NCI-H510A treated with DMSO at 0.1 percent for 48 hours (cell line): ENCODE results near the gene EVX2.
A peak's percentile ranks its signal among the peaks of the same experiment; 100 is the strongest.

Experiments used
- DNase-seq: peaks from one replicate; lab custom pipeline; 2025; lab: John Stamatoyannopoulos, UW

Gene EVX2

DNA sequence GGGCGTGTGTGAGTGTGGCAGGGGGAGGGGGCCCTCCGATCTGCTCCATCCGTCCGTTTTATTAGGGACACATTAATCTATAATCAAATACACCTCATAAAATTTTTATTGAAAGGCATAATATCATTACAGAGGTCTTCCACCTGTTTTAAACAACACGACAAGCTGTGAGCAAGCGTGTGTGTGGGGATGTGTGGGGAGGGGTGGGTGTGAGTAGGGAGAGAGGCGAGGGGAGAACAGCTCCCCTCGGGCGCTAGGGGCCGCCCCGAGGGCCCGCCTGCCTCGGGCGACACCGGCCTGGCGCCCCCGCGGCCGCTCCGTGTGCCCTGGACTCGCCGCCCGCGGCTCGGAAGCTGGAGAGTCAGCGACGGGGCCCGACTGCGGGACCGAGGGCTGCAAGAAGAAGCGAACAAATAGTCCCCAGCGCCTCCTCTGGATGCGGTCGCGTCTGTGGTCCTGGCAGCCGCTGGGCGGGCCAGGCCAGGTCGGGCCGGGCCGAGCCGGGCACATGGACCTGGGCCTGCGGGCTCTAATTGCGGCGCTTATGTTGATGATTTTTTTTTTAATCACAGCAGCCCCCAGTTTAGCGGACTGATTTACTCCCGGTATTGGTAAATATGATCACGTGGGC is 38.4 kb upstream of the EVX2 start:
- no peak for DNase-seq

DNA sequence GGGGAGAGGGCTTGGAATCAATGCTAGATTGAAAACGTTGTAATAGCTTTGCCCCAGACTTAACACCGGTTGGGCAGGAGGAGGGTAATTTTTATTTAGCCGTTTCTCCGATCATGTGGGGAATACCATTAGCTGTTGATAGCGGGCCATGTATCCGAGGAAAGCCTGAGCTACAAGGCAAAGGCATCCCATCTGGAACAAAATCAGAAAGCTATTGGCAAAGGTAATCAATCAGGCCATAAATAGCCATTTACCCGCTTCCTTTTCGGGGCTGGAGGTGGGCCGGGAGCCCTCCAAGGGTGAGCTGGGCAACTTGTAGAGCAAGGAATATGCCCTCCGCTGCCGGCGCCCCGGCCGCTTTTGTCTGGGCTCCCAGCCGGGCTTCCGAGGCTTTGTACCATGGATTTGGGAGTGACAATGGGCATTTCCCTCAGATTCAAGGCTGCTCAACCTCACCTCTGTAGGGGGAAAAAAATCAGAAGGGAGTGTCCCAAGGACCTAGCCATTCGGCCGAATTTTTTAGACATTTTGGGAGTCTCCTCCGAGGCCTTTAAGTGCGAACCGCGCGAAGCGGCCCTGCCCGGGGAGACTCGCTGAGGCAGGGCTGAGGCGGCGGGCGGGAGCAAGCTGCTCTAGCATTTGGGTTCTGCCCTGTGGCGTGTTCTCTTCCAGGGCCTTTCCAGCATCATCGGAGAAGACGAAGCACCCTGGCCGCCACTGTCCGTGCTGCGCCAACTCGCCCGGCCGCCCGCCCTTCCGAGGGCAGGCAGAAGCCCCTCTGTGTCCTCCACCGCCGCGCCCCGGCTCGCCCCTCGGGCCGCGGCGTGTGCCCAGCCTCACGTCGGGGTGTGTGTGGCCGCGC is 37.7 kb upstream of the EVX2 start:
- no peak for DNase-seq

DNA sequence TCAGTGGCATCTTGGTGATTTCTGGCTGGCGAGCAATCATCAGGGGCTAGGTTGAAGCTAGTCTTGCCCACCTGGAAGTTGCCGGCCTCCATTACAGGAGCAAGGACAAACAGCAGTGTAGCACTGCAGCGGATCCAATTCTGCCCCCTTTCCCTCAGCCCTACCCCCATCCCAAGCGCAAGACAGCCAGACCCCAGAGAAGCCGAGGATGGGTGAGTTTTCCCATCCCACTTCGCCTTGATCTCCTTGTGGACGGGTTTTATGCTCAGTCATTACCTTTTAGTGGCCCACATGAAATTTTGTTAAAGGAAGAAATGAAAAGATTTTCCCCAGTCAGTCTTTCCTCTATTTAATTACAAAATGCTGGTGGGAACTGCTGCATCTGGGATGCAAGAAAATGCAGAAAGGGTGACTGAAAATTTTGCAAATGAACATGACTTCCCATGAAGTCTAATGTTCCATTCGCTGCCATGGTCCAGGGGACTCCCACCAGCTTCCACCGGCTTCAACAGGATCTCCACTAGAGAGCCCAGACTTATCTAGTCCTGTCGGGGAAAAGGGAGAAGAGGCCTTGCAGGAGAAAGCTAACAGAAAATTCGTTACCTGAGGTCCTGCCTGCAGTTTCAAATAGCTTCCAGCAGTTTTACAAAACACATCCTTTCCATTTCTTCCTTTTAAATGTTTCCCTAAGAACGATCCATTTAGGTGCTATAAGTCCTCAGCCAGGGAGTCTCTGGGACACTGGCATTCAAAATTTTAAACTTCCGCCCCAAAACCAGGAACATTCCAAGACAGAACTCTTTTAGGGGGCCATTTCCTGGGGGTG is 36.8 kb upstream of the EVX2 start:
- DNase-seq: no peak

DNA sequence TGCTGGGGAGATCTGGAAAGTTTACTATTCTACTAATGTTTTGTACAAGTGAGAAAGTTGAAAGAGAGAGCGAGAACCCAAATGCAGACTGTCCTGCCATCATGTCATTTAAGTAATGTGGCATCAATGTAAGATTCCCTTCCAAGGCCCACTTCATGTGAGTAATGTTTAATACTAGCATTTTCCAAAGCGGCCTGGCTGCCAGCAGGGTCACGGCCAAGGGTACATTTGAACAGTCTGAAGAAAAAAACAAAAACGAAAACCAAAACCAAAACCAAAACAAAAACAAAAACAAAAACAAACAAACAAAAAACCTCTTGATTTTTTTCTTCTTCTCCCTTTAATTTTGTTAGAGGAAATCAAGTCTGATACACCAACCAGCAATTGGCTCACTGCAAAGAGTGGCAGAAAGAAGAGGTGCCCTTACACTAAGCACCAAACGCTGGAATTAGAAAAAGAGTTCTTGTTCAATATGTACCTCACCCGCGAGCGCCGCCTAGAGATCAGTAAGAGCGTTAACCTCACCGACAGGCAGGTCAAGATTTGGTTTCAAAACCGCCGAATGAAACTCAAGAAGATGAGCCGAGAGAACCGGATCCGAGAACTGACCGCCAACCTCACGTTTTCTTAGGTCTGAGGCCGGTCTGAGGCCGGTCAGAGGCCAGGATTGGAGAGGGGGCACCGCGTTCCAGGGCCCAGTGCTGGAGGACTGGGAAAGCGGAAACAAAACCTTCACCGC is 35.0 kb upstream of the EVX2 start:
- DNase-seq: peak; percentile 65

DNA sequence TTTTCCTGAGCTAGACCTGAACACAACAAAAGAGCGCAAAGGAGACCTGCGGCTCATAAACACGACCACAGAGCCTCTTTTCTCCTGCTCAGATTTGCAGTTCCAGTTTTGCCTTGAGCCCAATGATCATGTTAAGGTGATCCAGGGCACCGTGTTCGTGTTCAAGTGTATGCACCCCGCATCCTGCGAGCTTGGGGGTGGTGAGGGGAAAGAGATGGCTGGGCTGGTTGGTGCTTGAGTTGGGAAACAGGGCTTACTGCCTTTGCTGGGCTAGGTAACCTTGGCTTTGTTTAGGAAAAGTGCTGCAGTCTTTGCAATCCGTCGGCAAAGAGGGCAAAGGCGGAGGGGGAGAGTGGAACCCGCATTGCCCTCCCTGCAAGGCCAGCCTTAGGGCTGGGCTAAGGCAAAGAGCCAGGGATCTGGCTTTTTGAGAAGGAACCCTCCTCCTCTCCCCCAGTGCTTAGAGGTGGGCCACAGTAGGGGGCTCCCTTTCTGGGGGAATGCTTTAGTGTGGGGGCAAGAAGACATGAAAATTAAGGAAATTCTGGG is 34.1 kb upstream of the EVX2 start:
- DNase-seq: no peak

DNA sequence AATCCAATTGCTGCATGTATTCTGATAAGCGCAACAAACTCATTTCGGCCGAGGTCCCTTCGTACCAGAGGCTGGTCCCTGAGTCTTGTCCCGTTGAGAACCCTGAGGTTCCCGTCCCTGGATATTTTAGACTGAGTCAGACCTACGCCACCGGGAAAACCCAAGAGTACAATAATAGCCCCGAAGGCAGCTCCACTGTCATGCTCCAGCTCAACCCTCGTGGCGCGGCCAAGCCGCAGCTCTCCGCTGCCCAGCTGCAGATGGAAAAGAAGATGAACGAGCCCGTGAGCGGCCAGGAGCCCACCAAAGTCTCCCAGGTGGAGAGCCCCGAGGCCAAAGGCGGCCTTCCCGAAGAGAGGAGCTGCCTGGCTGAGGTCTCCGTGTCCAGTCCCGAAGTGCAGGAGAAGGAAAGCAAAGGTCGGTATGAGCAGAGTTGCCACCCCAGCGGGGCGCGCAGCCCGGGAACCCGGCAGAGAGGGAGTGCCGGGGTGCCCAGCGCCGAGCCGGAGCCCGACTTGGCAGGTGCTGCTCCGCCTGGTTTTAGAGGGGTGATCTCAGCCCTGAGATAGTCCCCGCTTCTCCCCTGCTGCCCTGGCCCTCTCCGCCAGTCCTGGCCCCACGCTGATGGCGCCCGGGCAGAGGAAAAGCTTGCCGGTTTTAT is 33.5 kb upstream of the EVX2 start:
- DNase-seq: no peak

DNA sequence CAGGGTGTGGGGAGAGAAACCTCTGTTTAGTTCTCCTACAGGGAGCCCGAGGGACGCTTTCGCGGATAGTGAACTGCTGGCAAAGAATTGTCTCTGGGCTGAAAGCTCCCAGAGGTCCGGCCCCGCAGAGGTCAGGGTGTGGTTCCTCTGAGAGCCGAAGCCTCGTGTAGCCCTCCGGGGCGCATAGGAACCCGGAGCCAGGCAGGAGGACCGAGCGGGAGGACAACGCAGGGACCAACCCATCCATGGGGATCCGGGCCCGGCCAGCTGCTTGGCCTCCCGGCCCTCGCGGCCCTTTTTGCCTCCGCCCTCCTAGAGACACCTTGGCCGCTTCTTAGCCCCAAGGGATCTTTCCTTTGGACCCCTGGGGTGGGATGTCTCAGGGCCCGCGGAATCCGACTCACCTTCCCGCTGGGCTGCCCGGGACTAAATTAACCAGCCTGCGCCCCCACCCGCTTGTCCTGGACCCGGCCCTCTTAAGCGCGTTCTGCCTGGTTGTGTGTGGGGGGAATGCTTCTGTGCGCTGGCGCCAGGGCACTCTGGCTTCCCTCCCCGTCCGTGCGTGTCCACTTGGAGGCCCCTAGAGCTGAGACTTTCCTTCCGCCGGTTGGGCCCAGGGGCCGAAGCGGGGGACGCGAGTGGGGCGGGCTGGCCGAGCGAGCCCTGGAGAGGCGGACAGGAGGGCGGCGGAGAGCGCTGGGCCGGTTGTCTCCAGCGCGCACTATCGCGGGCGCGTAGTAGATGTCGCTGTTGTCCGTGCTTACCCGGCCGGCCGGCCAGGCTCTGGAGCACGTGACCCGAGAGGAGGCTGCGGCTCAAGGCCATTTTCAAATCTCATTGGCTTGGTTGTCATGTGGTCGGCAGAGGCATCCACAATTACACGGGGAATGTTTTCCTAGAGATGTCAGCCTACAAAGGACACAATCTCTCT is 32.4 kb upstream of the EVX2 start, which contains the start of gene HOXD10:
Gene HOXD10, plus strand, starts transcription at position 896 of the 931 bp plus-strand sequence. CDS start 56 bp downstream, outside the sequence.
- DNase-seq: no peak

DNA sequence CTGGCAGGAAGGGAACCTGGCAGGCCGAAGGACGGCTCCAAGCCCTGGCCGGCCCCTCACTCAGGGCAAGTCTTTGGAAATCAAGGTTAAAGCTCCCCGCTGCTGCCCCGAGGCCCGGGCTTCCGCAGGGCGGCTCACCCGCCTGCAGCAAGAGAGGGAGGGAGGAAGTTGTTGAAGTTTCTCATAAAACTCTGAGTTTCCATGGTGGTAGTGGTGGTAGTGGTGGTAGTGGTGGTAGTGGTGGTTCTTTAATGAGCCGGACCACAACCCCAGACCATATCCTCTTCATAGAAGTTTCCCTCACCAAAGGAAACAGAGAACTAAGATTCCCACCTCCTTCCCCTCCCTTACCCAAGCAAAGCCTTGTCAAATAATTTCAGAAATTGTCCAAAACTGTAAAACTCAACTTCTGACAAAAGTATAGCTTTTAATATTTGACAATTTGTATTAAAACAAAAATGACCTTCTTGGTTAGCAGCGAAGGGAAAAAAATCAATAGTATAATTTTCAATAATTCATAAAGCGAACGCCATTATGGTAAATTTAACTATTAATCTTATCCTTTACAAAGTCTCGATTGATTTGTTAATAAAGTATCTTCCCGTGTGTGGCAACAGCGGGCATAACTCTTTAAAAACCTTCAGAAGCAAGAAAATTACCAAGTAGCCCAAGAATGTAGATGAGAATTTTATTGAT is 31.3 kb upstream of the EVX2 start:
- DNase-seq: no peak

DNA sequence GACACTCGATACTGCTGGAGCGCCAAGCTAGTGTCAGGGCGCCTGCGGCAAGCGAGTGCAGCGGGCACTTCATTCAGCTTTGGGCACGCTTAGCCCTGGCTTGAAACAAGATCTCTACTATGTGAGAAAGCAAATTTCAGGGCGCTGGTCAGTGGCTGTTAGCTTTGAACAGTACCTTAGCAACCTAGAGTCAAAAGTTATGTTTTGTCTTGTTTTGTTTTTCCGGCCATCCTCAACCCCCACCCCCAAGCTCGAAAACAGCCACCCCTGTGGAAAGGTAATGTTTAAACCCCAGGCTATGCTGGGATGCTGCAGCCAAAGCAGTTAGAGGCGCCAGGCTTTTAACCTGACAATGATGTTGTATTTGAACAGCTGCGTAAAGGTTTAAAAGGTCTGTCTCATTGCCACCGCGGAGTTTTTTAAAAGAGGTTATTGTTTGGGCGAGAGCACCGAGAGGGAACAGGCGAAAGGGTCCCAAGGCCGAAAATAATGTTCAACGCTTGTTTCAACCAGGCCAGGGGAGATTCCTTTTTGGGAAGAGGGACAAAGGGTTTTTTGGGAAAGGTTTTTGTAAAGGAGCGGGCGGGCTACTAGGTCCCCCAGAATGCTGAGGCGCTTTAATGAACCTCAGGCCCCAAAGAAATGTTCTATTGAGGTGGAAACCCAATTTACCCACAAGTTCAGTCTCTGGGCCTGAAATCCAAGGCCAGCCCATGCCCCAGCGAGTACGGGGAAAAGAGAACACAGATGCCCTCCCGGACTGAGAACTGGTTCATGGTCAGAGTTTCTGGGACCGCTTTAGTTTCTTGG is 30.6 kb upstream of the EVX2 start:
- DNase-seq: peak; percentile 90

DNA sequence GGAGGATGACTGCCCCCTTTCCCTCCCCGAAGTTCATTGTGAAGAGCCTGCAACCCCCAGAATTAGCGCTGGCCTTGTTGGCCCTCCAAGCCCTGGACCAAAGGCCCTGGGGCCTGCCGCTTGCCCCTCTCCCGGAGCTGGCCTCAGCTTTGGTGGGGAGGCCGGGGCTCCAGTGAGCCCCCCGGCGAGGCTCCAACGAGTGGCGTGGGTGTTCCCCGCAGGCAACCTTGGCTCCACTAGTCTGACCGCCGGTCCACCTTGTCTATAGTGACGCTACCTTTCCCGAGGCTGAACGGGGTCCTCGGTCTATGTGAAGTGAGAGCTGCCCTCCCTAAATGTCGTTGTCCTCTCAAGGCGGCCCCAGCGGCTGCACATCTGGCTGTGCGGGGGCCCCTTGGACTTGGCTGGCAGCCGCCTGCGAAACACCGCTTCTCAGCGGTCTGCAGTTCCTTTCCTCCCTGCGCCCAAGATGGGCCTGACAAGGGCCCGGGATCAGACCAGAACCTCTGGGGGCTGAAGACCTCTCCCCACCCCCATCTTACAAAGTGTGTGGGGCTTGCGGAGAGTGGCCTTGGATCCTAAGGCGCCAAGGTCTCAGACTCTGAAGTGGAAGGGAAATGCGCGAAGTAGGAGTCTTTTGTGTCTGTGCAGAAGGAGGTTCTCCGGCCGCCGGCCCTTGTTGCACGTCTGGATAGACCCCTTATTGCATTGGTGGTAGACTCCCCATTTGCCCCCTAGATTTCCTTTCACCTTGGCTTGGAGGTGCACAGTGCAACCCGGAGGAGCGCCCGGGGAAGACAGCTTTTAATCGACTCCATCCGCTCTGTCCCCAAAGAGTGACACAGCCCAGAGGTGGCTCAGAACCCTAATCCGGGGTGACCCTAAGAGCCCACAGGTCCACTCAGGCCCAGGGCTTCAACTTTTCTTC is 28.9 kb upstream of the EVX2 start:
- no peak for DNase-seq

DNA sequence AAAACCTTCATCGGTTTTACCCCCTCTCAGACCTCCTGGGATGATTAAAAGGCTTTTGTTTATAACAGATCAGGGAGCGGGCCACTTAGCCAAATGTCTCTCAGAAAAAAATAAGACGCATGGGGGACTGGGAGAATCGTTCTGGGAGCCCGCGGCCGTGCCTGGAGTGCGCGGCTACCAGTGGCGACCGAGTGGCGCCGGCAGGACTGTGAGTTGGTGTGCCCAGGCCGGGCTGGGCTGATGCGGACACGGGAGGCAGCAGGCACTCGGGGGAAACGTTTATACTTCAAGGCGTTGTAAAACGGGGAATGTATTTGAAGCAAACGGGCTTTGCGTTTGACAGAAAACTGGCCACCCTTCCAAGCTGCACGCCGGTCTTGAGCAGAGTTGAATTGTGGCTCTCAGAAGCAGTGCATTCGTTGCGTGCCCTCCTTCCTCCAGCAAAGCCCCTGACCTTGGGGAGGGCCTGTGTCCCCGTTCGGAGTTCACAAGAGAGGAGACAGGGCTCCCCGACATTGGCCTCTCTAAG is 28.1 kb upstream of the EVX2 start:
- DNase-seq: no peak

DNA sequence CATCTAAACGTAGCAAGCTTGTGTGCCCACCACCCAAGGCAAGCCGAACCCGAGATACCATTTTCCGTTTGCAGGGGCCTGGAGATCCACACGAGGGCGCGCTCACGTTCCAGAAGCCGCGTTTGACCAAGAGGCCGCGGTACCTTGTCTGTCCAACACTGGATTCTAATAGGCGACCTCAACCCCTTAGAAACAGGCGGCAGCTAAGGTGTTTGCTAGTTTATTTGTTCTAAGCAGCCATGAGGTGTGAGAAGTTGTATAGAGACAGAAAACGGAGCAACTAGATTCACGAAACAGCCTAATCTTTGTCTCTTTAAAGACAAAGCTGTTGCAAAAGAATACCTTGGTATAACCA is 27.5 kb upstream of the EVX2 start:
- peak; percentile 86 for DNase-seq

DNA sequence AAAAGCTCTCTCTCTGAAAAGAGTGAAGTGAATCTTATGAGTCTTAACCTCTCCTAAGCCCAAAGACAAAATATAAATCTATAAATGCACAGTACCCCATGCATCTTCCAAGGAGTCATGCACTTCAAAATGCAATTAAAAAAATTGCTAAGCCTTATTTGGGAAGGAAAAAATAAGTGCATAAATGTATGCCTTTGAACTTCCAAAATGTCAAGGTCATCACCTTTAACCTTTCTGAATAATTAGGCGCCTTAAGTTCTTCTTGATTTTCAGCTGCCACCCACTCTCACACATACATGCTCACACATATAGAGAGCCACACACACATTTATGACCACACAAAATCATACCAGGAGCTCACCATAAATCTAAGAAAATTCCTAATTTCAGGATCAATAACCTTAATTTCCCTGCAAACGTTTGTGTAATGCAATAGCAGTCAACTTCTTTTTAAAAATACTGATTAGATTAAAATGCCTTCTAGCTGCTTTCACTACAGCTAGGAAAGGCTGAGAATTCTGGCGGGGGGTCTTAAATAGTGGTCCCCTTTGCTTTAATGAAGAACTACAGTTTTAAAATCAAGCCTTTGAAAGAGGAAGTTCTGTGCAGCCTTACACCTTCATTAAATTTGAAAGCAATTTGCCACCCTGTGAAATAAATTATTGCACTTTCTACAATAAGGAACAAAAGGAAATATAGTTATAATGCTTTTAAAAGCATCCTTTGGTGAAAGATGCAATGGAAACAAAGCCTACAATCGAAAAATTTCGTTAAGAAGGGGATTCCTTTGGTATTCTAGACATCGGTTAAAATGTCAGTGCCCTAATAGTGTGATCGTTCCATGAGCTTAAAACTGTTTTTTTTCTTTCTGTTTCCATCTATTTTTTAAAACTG is 26.9 kb upstream of the EVX2 start:
- DNase-seq: no peak

DNA sequence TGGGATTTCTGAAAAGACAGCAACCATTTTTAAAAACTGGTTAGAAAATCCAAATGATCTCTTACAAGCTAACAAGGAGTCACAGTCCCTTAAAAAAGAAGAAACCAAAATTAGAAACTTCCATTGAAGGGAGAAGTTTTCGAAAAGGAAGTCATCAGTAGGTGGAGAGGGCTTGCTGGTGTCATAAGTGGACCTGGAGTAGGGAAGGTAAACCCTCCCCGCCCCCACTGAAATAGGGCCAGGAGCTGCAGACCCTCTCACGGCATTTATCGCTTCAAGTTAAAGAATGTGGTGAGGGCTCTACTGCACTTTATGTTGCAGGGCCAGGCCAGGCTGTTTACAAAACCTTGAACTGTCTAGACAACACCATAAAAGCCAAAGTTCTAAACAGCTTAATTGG is 26.2 kb upstream of the EVX2 start:
- DNase-seq: no peak

DNA sequence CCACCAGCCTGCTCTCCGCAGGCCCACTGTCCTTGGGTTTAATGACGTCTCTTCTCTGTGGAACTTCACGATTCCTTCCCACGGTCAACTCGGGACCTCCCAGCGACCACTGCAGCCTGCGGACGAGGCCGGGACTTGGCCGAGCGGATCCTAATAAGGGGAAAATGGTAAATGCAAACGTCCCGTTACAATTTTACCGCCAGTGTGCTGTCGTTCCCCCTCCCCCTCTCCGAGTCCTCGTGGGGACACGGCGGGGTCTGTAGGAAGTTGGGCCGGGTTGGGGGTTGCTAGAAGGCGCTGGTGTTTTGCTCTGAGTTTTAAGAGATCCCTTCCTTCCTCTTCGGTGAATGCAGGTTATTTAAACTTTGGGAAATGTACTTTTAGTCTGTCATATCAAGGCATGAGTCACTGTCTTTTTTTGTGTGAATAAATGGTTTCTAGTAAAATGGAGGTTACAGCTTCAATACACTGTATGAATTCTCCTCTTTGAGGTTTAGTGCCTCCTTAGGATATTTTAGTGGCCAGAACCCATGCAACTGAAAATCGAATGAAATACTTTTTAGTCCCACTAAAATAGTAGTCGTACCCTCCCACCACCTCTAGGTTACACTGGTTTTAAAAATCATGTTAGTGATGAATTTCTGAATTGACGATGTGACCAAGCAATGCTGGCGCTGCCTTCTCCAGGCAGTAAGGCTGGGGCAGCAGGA is 25.6 kb upstream of the EVX2 start:
- DNase-seq: no peak
